Suppressor macrophage treated with lipopolysaccharide for 1 hour (primary cell): Measurements from ENCODE around the gene MCCC1.
A peak's percentile ranks its signal among the peaks of the same experiment; 100 is the strongest.
"Not testable (repeated sequence)": the region's sequence is repeated elsewhere in the genome, so short reads cannot be mapped to it uniquely, and the experiment has no call there.

Source experiments
- DNase-seq, 3 donors: peaks; one replicate each; pipeline ENCODE4 v3.0.0-alpha.2; 2020 to 2022

Gene MCCC1

GRCh38 chr3:183099026-183099837 lies at the start of gene MCCC1:
Gene MCCC1, minus strand, starts transcription at chr3:183099496. Its CDS starts 56 bp downstream, at chr3:183099440.
- peak; percentile 99 to 100 (median 99) for DNase-seq

- no peak for DNase-seq
Observed at GRCh38 chr3:183148056-183148455, 48.8 kb upstream of the MCCC1 start.

DNA sequence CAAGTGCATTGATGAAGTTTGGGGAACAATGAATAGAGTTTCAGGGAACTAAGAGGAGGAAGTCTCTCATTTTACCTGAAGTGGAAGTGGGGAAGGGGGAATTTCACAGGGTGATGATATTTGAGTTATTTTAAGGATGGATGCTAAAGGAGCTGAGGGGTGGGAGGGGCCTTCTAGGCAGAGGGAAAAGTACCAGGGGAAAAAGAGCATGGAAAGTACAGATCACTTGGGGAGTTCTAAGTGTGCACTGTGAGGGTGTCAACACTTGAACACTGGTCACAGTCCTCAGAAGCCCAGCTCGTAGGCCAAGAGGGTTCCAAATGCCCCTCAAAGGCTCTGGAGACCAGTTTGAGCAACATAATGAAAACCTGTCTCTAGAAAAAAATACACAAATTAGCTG lies 45.1 kb upstream of the MCCC1 start:
- peak; percentile 29 to 60 (median 57) for DNase-seq

GRCh38 chr3:183142199-183142598 lies 42.9 kb upstream of the MCCC1 start:
- DNase-seq = no peak

DNA sequence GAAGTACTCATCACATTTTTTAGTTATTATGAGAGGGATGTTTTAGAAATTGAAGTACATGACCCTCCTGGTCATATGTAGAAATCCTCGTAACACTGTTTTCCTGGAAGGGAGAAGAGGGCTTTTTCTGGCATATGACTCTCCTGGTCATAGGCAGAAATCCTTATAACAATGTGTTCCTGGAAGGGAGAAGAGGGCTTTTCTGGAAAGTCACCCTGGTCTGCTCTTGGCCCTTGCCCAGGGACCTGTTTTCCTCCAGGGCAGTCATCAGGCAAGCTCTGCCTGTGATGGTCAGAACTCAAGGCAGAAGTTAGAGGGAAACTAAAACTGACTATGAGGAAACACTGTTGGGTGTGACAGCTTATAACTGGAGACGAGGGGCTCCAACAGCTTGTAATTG lies 35.5 kb upstream of the MCCC1 start:
- DNase-seq = peak; percentile 40 to 72 (median 45)

DNA sequence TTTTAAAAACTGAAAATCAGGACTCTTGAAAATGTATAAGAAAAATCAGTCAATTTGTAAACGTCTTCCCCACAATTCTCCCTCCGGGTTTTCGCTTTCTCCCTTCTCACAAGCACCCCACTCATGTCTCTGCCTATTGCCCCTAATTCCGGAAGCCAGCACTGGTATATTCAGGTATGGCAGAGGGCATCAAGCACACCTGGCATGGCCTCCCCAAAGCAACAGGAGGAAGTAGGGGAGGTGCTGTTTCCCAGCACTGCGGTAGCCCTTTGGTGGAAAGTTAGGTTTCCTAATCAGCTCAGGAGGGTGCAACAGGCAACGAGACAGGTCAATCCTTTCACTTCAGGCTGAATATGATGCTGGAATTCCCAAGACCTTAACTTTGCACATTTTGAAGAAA lies 33.1 kb upstream of the MCCC1 start:
- no peak for DNase-seq

DNA sequence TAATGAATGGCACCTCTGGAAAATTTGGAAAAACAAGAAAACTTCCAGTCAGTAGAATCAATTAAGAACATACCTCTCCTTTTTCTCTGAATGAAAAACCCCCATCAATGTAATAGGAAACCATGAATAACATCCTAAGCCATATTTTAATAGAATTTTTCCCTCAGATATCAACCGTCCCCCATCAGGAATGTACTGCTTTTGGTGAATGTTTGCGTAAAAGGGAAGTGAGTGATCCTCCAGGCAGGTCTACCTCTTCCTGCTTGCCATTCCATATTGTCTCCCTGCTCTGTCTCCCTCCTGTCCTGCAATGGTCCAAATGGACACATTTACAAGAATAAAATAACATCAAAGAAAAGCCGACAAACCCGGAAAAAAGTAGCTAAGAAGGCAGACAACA lies 32.4 kb upstream of the MCCC1 start:
- DNase-seq = no peak

DNA sequence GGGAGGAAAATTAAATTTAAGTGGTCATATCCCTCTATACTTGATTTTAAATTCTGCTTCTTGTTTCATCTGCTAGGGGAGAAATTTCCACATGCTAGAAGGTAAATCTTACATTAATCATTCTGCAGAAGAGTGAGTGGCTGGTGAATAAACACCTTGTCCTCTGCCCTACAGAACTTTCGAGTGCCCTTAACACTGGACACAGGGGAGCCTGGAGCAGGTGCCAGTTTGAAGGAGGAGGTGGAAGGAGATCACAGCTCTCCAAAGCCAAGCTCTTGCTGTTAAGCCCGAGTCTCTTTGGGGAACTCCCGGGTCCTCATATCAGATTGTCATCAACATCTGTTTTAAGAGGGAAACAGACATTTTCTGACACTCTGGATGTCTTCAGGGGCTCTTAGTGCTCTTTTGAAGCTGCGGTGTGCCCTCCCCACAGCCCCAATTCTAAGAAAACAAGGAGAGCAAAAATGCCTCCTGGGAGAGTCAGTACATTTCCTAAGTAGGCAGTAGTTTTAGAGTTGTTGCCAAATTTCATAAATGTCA lies 32.0 kb upstream of the MCCC1 start:
- DNase-seq = no peak

- no peak for DNase-seq
Observed at GRCh38 chr3:183129243-183129642, 29.9 kb upstream of the MCCC1 start.

DNA sequence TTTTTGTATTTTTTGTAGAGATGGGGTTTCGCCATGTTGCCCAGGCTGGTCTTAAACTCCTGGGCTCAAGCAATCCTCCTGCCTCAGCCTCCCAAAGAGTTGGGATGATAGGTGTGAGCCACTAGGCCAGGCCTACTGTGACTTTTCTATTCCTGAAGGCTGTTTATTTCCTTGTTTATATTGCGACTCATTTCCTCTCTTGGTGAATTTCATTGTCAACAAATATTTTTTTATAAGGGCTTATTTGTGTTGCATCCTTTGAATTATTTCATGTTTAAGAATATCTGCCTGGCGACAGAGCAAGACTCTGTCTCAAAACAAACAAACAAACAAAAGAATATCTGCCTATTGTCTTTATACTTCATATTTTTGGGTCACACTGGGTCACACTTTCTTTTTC lies 29.4 kb upstream of the MCCC1 start:
- DNase-seq = no peak

DNA sequence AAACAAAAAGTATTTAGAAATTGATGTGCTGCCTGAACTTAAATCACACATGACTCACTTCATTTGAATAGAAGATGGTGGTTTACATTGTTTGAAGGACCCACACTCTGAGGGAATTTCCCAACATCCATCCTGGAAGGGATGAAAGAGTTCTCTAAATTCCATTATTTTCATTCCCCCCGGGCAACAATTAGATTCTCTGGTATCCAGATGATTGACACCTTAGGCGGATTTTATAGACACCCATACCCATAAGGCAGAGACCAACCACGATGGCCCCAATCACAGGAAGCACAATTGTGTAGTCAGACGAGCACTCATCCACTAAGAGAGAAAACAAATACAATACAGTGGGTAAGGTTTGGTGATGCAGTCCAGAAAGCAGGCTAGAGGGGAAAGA lies 24.6 kb upstream of the MCCC1 start:
- peak; percentile 53 to 76 (median 66) for DNase-seq

GRCh38 chr3:183122257-183122932 lies 23.1 kb upstream of the MCCC1 start:
- peak; percentile 50 to 84 (median 80) for DNase-seq

- DNase-seq = no peak
Observed at GRCh38 chr3:183120538-183121215, 21.4 kb upstream of the MCCC1 start.

- DNase-seq = no peak
Observed at GRCh38 chr3:183117056-183117455, 17.8 kb upstream of the MCCC1 start.

GRCh38 chr3:183116025-183116614 lies 16.8 kb upstream of the MCCC1 start:
- peak in 1 of 3 donors; percentile 30 for DNase-seq

DNA sequence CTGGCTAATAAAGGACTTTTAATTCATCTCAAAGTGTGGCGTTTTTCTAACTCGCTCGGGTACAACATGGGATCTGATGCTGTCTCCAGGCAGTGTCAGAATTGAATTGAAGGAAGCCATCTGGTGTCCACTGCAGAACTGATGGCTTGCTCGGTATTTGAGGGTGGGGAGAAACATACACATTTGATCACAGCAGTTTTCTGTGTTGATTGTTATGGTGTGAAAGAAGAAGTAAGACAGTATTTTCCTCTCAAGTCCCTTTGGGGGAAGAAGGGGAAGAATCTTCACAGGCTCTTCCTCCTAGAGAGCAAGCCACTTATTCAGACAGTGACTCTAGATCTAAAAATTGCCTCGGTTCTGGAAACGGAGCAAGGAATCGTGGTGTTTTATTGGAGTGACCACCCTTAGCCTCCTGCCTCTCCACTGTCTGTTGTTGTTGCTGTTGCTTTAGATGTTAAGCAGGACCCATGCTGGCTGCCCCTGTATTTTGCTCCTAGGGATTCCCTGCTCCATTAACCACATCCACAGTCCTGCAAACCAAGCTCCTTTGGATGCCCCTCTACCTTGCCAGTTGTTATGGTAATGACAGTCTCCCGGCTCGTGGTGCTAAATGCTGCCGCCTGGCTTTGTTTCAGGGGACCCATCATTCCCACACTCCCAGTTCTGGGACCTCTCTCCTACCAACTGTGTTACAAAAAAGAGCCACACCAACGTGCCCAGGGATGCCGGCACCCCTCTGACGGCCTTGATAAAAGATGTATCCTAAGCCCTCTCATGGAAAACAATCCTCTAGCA lies 15.3 kb upstream of the MCCC1 start:
- DNase-seq = peak; percentile 35 to 53 (median 49)

DNA sequence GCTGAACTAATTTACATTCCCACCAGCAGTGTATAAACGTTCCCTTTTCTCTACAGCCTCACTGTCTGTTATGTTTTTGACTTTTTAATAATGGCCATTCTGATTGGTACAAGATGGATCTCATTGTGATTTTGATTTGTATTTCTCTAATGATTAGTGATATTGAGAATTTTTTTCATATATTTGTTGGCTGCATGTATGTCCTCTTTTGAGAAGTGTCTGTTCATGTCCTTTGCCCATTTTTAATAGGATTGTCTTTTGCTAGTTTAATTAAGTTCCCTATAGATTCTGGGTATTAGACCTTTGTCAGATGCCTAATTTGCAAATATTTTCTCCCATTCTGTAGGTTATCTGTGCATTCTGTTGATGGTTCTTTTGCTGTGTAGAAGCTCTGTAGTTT lies 10.6 kb upstream of the MCCC1 start:
- not testable (repeated sequence) for DNase-seq

GRCh38 chr3:183108470-183108869 lies 9.2 kb upstream of the MCCC1 start:
- DNase-seq = no peak

DNA sequence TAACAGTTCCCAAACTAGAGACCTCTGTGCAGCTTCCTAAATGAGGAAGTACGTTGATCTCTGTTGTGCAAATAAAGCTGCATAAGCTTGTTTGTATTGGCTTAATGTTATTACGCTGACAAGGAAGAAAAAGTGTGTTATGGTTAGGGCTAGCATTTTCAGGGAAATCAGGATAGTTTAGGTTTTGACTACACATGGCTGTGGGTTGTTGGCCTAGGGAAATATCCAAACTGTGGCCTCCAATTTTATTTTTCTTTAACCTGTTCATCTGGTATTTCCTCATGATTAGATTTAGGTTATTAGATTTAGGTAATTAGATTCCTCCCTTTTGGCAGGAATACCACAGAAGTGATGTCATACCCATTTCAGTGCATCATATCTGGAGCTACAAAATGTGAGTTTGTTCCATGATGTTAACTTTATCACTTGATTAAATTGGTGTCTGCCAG lies 8.7 kb upstream of the MCCC1 start:
- peak; percentile 40 to 66 (median 62) for DNase-seq

DNA sequence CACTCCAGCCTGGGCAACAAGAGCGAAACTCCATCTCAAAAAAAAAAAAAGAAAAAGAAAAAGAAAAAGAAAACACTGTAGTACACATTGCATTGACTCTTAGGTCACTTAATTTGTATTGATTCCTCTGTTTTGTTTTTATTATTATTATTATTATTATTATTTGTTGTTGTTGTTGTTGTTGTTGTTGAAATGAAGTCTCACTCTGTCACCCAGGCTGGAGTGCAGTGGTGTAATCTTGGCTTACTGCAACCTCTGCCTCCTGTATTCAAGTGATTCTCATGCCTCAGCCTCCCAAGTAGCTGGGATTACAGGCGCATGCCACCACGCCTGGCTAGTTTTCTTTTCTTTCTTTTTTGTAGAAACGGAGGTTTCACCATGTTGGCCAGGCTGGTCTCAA lies 8.1 kb upstream of the MCCC1 start:
- DNase-seq = not testable (repeated sequence)

DNA sequence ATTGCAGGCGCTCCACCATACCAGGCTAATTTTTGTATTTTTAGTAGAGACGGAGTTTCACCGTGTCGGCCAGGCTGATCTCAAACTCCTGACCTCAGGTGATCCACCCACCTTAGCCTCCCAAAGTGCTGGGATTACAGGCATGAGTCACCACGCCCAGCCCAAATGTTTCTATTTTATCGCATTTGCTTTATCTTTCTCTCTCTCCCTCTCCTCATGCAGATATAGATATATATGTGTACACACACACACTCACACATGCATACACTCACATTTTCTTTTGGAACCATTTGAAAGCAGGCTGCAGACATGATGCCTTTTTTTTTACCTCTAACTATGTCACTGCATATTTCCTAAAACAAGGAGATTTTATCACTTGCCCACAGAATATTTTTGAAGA lies 7.3 kb upstream of the MCCC1 start:
- no peak for DNase-seq

GRCh38 chr3:183103950-183104349 lies 4.7 kb upstream of the MCCC1 start:
- DNase-seq = not testable (repeated sequence)
